ENCODE measurements around the gene MARS1. TPM values are rescaled to one million over a fixed set of nuclear protein-coding genes. Genes with fewer than 3 reads are reported as not detected.

The MARS1 gene
- total and polyA plus RNA-seq, 2 experiments from 2014 or later: 266 to 351 TPM

DNA sequence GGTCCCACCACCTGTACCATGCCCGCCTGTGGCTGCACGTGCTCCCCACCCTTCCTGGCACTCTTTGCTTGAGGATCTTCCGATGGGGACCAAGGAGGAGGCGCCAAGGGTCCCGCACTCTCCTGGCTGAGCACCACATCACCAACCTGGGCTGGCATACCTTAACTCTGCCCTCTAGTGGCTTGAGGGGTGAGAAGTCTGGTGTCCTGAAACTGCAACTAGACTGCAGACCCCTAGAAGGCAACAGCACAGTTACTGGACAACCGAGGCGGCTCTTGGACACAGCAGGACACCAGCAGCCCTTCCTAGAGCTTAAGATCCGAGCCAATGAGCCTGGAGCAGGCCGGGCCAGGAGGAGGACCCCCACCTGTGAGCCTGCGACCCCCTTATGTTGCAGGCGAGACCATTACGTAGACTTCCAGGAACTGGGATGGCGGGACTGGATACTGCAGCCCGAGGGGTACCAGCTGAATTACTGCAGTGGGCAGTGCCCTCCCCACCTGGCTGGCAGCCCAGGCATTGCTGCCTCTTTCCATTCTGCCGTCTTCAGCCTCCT is 31.6 kb upstream of the MARS1 start (continued):
- peak; percentile 24; the same call in 1 of the 2 replicates for TF ChIP-seq ZNF462 (CRISPR knock-in tag; IDR thresholded peaks at IDR 0.05)
- peak; percentile 66; the same call in 1 of the 2 replicates for TF ChIP-seq POLR2AphosphoS5 (IDR thresholded peaks at IDR 0.05; ENCODE audit: low read depth)

GRCh38 chr12:57456737-57457490 is 31.0 kb upstream of the MARS1 start:
- ATAC-seq (no peak), DNase-seq (ENCODE audit: low spot score) (no peak)
- Histone ChIP-seq H4K20me1 (replicated peaks; ENCODE audit: insufficient read depth) (no peaks in the 10 kb centered on the region), H3K79me2 (replicated peaks; ENCODE audit: insufficient read depth) (peaks cover 23% of the 10 kb centered on the region), H3K27ac (ENCODE audit: low read depth) (peak overlapping the region; percentile 96; the same call in 1 of the 2 replicates), H3K4me3 (peak overlapping the region; percentile 86), H3F3A (replicated peaks; ENCODE audit: low read depth) (peaks cover 25% of the 10 kb centered on the region), H3K4me1 (ENCODE audit: insufficient read depth) (peaks cover 54% of the 10 kb centered on the region), H3K36me3 (ENCODE audit: insufficient read depth) (no peaks in the 10 kb centered on the region), H3K4me2 (peak overlapping the region; percentile 99), H3K27me3 (ENCODE audit: insufficient read depth) (no peaks in the 10 kb centered on the region), H2AFZ (no peak overlapping the region), H3K9me2 (ENCODE audit: insufficient read depth) (no peaks in the 10 kb centered on the region)
- H3K4me1 Mint-ChIP-seq: peaks cover 57% of the 10 kb centered on the region
- H3K27ac Mint-ChIP-seq: peak overlapping the region; percentile 77; the same call in 1 of the 2 replicates
- TF ChIP-seq ZNF331 (CRISPR knock-in tag; IDR thresholded peaks at IDR 0.05; ENCODE audit: low read depth) (no peak), POLR2AphosphoS5 (IDR thresholded peaks at IDR 0.05; ENCODE audit: low read depth) (no peak), CREB1 (CRISPR knock-in tag; IDR thresholded peaks at IDR 0.05; ENCODE audit: low read depth) (no peak), STAT1 (IDR thresholded peaks at IDR 0.05; ENCODE audit: unreplicated experiment) (no peak)
- H3K9me3 Mint-ChIP-seq: no peaks in the 10 kb centered on the region; the same call in 2 of the 3 replicates
- peaks cover 41% of the 10 kb centered on the region for H3K27me3 Mint-ChIP-seq (ENCODE audit: insufficient read depth, low read depth, poor library complexity)
- H3K36me3 Mint-ChIP-seq (ENCODE audit: low read depth): peaks cover 23% of the 10 kb centered on the region
- H3K4me3 Mint-ChIP-seq: peak overlapping the region; percentile 82

Measured in GM23338 (cell line).